HG03521 (cell line): ENCODE results near the gene TMPRSS13.

Source experiments
- ATAC-seq: cut with Tn5 transposase; IDR thresholded peaks from one replicate; pipeline ENCODE4 v1.9.1; 2021; ENCODE audit warnings: mild to moderate bottlenecking, moderate library complexity; ENCODE audit not compliant: unreplicated experiment

The TMPRSS13 gene

DNA sequence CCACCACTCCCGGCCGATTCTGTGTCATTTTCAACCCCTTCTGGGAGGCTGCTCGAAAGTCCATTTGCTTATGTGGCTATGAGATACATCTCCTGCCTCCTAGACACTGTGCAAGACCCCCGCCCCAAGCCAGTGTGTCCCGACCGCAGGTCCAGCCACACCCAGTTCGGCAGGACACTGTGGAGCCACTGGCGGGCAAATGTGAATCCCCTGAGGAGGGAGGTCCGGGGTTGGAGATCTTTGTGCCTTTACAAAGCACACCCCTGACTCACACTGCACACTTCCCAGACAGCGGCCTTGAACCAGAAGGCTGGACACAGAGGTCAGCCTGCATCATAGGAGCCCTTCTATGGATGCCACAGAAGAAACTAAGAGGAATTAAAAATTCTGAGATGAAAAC, 70.1 kb downstream of the TMPRSS13 start:
- no peak for ATAC-seq

DNA sequence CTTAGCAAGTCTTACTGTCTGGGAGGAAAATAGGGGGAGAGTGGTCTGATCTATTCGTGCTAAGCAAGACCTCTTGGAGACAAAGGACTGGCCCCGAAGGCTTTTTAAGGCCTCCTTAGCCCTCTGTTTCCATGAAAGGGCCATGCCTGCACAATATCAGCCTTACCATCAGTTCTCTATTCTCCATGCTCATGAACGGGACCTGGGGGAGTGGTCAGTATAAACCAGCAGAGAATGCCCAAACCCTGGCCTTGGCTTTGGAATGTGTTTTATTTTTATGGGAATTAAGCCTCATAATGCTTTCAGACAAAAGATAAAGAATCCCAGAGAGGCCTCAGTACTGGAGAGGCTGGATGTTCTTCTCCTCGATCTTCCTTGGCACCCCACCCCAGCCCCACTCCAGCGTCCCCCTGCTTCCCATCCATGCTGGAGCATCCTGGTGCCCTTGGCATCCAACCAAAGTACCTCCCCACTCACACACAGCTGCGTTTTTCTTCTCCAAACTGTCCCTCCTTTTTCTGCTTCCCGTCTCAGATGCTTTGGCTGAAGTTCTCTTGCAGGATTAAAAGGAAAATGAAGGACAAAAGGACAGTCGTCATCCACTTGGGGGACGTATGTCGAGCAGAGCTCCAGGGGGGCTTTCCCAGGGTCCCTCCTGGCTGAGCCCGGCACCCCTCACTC, 71.3 kb downstream of the TMPRSS13 start:
- no peak for ATAC-seq

- no peak for ATAC-seq
Measured at GRCh38 chr11:117855912-117856651, 73.1 kb downstream of the TMPRSS13 start.

DNA sequence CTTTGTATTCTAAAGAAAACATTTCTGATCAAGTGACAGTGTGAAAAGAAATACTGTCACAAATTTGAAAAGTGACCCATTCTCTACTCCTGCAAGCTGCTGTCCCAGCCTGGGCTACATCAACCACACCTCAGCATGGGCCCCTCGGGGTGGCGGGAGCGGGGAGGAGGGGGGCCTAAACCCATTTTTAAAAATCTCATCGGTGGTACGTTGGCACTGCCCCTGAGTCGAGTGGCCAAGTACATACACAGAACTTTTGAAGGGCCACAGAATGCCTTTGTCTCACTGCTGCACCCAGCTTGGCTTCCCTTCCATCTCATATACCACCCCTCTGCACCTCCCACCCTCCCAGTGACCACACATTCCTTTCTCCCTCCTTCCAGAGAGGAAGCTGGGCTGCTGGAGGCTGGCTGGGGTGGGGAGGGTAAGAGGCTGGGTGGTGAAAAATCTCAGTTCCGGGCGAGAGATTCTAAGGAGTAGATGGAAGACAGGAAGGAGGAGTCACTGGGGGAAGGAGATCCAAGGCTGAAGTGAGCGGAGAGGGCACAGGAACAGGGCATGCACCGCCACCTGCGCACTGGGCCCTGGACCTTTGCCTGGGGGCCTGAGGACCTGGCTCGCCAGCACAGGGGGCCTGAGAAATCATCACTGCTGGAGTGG, 73.9 kb downstream of the TMPRSS13 start:
- no peak for ATAC-seq

DNA sequence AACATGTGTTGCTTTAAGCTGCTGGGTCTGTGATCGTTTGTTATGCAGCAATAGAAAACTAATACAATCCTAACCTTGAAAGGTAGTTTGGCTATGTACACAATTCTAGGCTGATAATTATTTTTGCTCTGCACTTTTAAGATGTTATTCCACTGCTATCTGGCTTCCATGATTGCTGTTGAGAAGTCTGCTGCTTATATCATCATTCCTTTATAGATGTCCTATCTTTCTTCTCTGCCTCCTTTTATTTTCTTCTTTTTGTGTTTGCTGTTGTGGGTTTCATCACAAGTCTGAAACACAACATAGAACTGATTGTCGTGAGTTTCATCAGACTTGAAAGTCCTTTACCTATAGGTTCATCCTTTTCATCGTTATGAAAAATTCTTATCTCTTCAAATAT, 76.9 kb downstream of the TMPRSS13 start:
- ATAC-seq: no peak

DNA sequence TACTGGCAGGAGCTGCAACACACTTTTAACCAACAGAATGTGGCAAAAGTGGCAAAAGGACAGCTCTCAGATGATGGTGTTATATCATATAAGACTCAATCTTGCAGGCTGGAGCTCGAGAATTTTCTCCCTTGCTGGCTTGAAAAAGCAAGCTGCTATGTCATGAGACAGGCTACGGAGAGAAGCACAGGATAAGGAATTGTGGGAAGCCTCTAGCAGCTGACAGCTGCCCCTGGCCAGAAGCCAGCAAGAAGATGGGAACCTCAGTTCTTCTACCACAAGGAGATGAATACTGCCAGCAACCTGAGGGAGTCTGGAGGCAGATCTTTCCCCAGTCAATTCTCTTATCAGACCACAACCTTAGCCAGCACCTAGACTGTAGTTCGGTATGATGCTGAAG, 77.3 kb downstream of the TMPRSS13 start:
- ATAC-seq: no peak

DNA sequence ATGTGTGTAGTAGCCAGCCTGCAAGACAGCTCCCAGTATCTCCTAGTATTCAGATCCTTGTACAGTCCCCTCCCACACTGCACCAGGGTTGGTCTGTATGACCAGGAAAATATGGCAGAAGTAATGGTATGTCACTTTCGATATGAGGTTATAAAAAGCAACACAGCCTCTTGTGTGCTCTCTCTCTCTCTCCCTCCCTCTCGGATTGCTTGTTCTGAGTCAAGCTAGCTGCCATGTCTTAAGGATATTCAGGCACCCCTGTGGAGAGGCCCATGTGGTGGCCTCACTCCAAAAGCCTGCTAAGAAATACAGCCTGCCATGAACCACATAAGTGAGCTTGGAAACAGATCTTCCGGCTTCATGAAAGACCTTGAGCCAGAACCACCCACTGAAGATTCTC, 78.1 kb downstream of the TMPRSS13 start:
- ATAC-seq: no peak
